ENCODE data around the gene STAT4.

STAT4 gene

GRCh38 chr2:191023235-191023679, 127.5 kb downstream of the STAT4 start:
- Histone ChIP-seq H3K4me3 (ENCODE audit: low read depth, low read length) (no peak overlapping the region), H3K36me3 (ENCODE audit: control insufficient read depth in 2 of 2, insufficient read depth in 1 of 2, low read length in 2 of 2) (no peaks in the 10 kb centered on the region), H3K9me3 (ENCODE audit: control insufficient read depth, insufficient read depth, low read depth, low read length) (no peaks in the 10 kb centered on the region), H3K27ac (ENCODE audit: extremely low read depth, low read depth, low read length) (no peak overlapping the region), H3K4me1 (ENCODE audit: control insufficient read depth, insufficient read depth, low read length) (no peaks in the 10 kb centered on the region; the same call in 1 of the 2 replicates)
- TF ChIP-seq ZNF311 (tag by site-specific recombination; IDR thresholded peaks at IDR 0.05; ENCODE audit: borderline replicate concordance), result no peak
- no peak for TF ChIP-seq ZFP69B (tag by site-specific recombination; IDR thresholded peaks at IDR 0.05)
- TF ChIP-seq ZNF621 (tag by site-specific recombination; IDR thresholded peaks at IDR 0.05), result no peak
- no peak for TF ChIP-seq HOXC10 (CRISPR knock-in tag; IDR thresholded peaks at IDR 0.05)
- no peak for TF ChIP-seq ZNF146 (tag by site-specific recombination; IDR thresholded peaks at IDR 0.05)
- no peak for TF ChIP-seq ZNF580 (tag by site-specific recombination; IDR thresholded peaks at IDR 0.05)
- TF ChIP-seq ZNF292 (tag by site-specific recombination; IDR thresholded peaks at IDR 0.05; ENCODE audit: borderline replicate concordance, low read depth), result no peak
- no peak for TF ChIP-seq ZNF785 (tag by site-specific recombination; IDR thresholded peaks at IDR 0.05)
- TF ChIP-seq ZNF302 (tag by site-specific recombination; IDR thresholded peaks at IDR 0.05; ENCODE audit: low read depth), result no peak
- TF ChIP-seq ZNF18 (tag by site-specific recombination; IDR thresholded peaks at IDR 0.05), result no peak
- no peak for TF ChIP-seq ZNF280D (tag by site-specific recombination; IDR thresholded peaks at IDR 0.05)
- TF ChIP-seq ZNF404 (tag by site-specific recombination; IDR thresholded peaks at IDR 0.05), result no peak
- TF ChIP-seq GFI1B (tag by site-specific recombination; IDR thresholded peaks at IDR 0.05), result no peak
- no peak for TF ChIP-seq REST (tag by site-specific recombination; IDR thresholded peaks at IDR 0.05)
- no peak for TF ChIP-seq PRDM1 (tag by site-specific recombination; IDR thresholded peaks at IDR 0.05)
- TF ChIP-seq ZNF280C (tag by site-specific recombination; IDR thresholded peaks at IDR 0.05), result no peak
- no peak for TF ChIP-seq ZNF513 (tag by site-specific recombination; IDR thresholded peaks at IDR 0.05)
- TF ChIP-seq ZIC2 (tag by site-specific recombination; IDR thresholded peaks at IDR 0.05), result no peak
- TF ChIP-seq ZNF530 (tag by site-specific recombination; IDR thresholded peaks at IDR 0.05; ENCODE audit: low read depth), result no peak
- no peak for TF ChIP-seq ZNF423 (tag by site-specific recombination; IDR thresholded peaks at IDR 0.05)
- POLR2A ChIA-PET, result no interaction called here
- CTCF ChIA-PET, result interaction anchor here (1.0 kb wide), 1 partner anchor 26 kb away, joined by 3 read pairs; no protein-coding TSS in a partner anchor

Data from HEK293 (cell line).